PC-9 (cell line): ENCODE measurements around the gene ACOT4.

Source experiments
- CTCF ChIP-seq: fragments of 200-600 bp; sonication (generic); conservative IDR thresholded peaks from 2 replicates; pipeline ENCODE4 v1.6.1; 2017; ENCODE audit warnings: mixed run types, antibody characterized with exemption, mild to moderate bottlenecking, moderate library complexity
- EZH2 ChIP-seq: fragments of 200-600 bp; sonication (generic); IDR thresholded peaks from 2 replicates; pipeline ENCODE4 v1.8.0; 2017; ENCODE audit warnings: antibody characterized with exemption, low read depth

GRCh38 chr14:73599499-73599898 lies 7.8 kb downstream of the ACOT4 start:
- no peak for TF ChIP-seq EZH2
- TF ChIP-seq CTCF = no peak
